Esophagus (tissue), 2 donors: ENCODE data around the gene AGBL4. TPM values are rescaled to one million over a fixed set of nuclear protein-coding genes. Genes with fewer than 3 reads are reported as not detected.

ENCODE experiments used
- H3K27ac ChIP-seq, 2 donors: one replicate each; pipeline ENCODE4 v1.5.1; 2013; ENCODE audit warnings: low read depth in 2 of 2, mild to moderate bottlenecking in 2 of 2, inconsistent platforms in 1 of 2, low read length in 1 of 2, moderate library complexity in 1 of 2
- H3K27me3 ChIP-seq, 2 donors: one replicate each; pipeline ENCODE4 v1.6.1; 2013; ENCODE audit warnings: low read length in 2 of 2, control low read depth in 1 of 2, mild to moderate bottlenecking in 1 of 2; ENCODE audit not compliant: insufficient read depth in 2 of 2, control insufficient read depth in 1 of 2
- H3K36me3 ChIP-seq, 2 donors: one replicate each; pipeline ENCODE4 v1.6.1; 2013; ENCODE audit warnings: low read length in 1 of 2; ENCODE audit not compliant: control insufficient read depth in 2 of 2, insufficient read depth in 2 of 2
- H3K4me1 ChIP-seq, 2 donors: one replicate each; pipeline ENCODE4 v1.6.1; 2013; ENCODE audit warnings: low read length in 1 of 2; ENCODE audit not compliant: control insufficient read depth in 2 of 2, insufficient read depth in 2 of 2
- H3K4me3 ChIP-seq, 2 donors: one replicate each; pipeline ENCODE4 v1.5.1; 2013; ENCODE audit warnings: low read length in 2 of 2, mild to moderate bottlenecking in 2 of 2, low read depth in 1 of 2, moderate library complexity in 1 of 2
- H3K9me3 ChIP-seq, 2 donors: one replicate each; pipeline ENCODE4 v1.6.1; 2013; ENCODE audit warnings: mild to moderate bottlenecking in 2 of 2, low read depth in 1 of 2, low read length in 1 of 2, moderate library complexity in 1 of 2; ENCODE audit not compliant: control insufficient read depth in 2 of 2, insufficient read depth in 1 of 2
- WGBS, 2 donors: extraction: QIAGEN DNeasy Blood & Tissue Kit; methylation state at CpG; one replicate each; pipeline ENCODE4 v1.1.7; 2013; 5-methylcytosine and 5-hydroxymethylcytosine counted together
- polyA plus RNA-seq, 2 donors: library from polyadenylated mRNA; stranded (reverse); fragments of 200-250 nt; gene quantifications; one replicate each; pipeline ENCODE4 v1.2.3, GENCODE V29; 2013
- donor health status: healthy with polysubstance abuse.
- donor health status: Bipolar disorder and iron deficiency.

Gene AGBL4
- polyA plus RNA-seq, 2 donors = 0.02 TPM; not detected in 1

DNA sequence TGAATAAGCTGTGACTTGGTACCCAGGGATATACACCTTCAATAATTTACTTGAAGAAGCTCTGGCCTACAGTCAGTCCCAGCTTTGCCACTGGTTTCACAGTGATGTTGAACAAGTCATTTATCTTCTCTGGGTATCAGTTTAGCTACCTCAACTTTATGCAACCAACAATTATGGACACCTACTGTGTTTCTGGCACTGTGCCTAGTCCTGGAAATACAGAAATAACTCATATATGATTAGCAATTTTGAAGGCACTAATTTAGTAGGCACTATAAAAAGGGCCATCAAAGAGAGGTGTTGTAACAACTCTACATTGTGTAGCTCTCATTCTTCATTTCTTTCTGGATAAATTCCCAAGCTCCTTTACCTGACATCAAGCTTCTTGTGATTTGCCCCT is 1463.2 kb downstream of the AGBL4 start:
- no peak overlapping the region for H3K4me3 ChIP-seq
- H3K36me3 ChIP-seq = no peaks in the 10 kb centered on the region
- no peaks in the 10 kb centered on the region for H3K9me3 ChIP-seq
- H3K27ac ChIP-seq = no peak overlapping the region
- H3K4me1 ChIP-seq = no peaks in the 10 kb centered on the region
- H3K27me3 ChIP-seq = no peaks in the 10 kb centered on the region

DNA sequence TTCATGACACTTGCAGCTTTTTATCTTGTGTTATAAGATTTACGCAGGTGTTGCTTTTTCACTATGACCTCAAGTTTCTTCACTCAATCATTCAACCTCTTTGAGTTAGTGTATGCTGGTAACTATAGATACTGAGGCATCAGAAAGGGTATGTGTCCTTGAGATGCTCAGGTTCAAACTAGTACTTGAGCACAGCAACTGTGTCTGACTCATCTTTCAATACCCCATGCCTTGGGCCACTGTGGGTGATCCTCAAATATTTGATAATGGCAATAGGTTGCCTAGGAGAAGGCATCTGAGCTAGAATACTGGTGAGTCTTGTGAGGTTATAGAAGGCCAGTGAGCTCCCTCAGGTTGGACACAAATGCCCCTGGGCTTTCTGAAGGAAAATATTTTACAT is 1463.6 kb downstream of the AGBL4 start:
- no peak overlapping the region for H3K4me3 ChIP-seq

DNA sequence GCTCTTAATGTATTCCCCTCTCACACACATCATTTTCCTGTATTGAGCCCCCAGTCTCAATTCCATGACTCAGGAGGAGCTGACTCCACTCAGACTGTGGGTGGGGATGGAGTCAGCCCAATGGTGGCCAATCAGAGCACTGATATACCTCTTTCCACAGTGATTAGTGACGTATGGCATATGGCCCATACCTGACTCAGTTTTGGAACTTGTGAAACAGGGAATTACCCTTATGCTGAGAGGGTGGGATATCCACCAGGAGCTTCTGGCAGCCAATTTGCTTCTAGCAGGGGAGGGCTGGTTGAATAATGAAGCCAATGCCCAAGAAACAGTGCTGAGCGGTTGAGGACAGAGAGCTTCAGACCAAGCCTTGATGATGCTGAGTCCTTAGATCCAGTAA is 1465.4 kb downstream of the AGBL4 start:
- 86 to 91% methylated on average over 2 of the region's 2 CpGs for WGBS, 2 donors
- no peaks in the 10 kb centered on the region for H3K4me1 ChIP-seq
- H3K27ac ChIP-seq = no peak overlapping the region
- no peak overlapping the region for H3K4me3 ChIP-seq
- no peaks in the 10 kb centered on the region for H3K36me3 ChIP-seq
- H3K9me3 ChIP-seq = no peaks in the 10 kb centered on the region
- no peaks in the 10 kb centered on the region for H3K27me3 ChIP-seq

More for the DNA sequence above, 1463.6 kb downstream of the AGBL4 start:
- Histone ChIP-seq H3K4me1 (no peaks in the 10 kb centered on the region), H3K27ac (no peak overlapping the region), H3K36me3 (no peaks in the 10 kb centered on the region), H3K27me3 (no peaks in the 10 kb centered on the region), H3K9me3 (no peaks in the 10 kb centered on the region)
- WGBS, 2 donors = 91 to 93% methylated on average over 1 of the region's 1 CpG

DNA sequence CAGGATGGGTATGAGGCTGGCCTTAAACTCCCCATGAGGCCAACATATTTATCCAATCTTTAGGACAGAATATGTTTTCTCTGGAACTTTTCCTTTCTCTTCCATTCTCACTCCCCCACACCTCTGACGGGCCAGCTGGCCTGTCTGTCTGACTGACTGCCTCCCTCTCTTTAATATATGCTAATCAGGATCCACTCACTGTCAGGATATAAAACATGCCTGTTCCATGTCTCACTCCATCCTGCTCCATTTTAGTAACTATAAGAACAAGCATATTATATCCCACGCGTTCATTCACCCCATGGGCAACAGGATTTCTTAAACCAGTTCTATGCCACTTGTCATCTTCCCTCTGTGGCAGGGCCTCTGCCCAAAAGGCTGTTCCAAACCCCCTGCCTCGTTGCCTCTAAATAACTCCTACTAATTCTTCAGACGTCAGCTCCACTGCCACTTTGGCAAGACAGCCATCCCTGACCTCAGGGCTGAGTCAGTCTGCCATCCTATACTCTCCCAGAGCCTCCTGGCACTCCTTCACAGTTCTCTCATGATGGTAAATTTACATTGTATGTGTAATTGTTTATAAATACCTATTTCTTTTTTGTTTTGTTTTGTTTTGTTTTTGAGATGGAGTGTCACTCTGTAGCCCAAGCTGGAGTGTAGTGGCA is 1467.4 kb downstream of the AGBL4 start:
- H3K4me1 ChIP-seq = no peaks in the 10 kb centered on the region
- H3K9me3 ChIP-seq = no peaks in the 10 kb centered on the region
- H3K36me3 ChIP-seq = no peaks in the 10 kb centered on the region
- 73 to 74% methylated on average over 5 of the region's 5 CpGs for WGBS, 2 donors
- no peak overlapping the region for H3K4me3 ChIP-seq
- H3K27ac ChIP-seq = no peak overlapping the region
- no peaks in the 10 kb centered on the region for H3K27me3 ChIP-seq

DNA sequence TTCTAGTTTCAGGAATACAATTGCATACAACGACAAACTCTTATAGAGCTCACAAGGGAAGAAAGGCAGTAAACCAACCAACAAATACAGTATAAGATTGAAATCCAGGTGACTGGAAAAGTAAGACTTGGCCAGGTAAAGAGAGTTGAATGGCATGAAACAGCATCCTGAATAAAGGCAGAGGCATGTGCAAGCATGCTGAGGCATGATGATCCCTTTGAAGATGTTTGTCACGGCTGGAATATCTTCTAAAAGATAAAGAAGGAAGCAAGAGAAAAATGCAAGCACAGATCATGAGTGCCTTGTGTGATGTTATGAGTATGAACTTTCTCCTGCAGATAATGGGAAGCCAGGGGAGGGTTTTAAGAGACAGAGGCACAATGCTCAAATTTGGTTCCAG is 1468.5 kb downstream of the AGBL4 start:
- Histone ChIP-seq H3K9me3 (no peaks in the 10 kb centered on the region), H3K27me3 (no peaks in the 10 kb centered on the region), H3K36me3 (no peaks in the 10 kb centered on the region), H3K4me3 (no peak overlapping the region), H3K4me1 (no peaks in the 10 kb centered on the region), H3K27ac (no peak overlapping the region)
- 48 to 56% methylated on average over 2 of the region's 2 CpGs for WGBS, 2 donors

DNA sequence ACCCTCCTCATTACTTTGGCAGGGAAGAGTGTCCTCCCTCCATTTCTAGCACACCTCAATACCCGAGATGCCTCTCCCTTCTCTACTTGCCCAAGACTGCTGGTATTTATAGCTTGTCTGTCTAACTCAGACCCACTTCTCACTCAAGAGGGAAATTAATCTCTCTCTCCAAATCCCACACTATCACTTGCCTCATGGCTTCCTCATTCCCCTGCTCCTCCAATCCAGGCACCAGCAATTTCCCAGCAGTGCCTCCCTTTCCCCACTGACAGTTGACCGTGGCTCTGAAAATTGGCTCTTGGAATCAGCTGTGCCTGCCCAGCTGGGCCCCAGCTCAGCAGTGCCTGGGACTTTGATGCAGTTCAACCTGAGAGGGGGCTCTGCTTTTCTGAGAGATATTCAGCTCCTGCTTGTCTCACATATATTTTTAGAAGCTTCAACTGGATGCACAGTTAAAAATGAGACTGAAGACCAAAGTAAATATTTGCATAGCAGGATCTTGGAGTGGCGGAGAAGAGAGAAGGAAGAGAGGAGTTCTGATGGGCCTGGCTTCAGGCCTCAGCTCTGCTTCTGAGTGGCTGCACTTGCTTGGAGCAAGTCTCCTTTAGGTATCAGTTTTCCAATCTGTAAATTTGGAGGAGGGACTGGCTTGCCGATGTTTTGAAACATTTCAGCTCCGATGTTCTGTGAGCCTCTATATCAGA is 1470.7 kb downstream of the AGBL4 start:
- Histone ChIP-seq H3K9me3 (no peaks in the 10 kb centered on the region), H3K4me3 (no peak overlapping the region), H3K27ac (no peak overlapping the region), H3K4me1 (no peaks in the 10 kb centered on the region), H3K36me3 (no peaks in the 10 kb centered on the region), H3K27me3 (no peaks in the 10 kb centered on the region)
- 67 to 70% methylated on average over 5 of the region's 5 CpGs for WGBS, 2 donors

DNA sequence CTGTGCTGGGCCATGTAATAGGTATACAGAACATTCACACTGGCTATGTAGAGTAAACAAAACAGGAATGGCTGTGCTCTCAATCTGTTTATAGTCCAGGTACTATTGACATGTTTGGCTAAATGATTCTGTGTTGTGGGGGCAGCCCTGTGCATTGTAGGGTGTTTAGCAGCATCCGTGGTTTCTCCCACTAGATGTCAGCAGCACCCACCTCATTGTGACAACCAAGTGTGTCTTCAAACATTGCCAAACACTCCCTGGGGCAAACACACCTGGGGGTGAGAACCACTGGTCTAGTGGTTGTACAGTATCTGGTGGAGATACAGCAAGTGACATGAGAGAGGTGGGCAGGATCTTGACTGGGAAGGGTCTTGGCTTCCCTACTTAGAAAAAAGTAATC is 1471.3 kb downstream of the AGBL4 start:
- no peak overlapping the region for H3K27ac ChIP-seq
- WGBS, 2 donors = 38% methylated on average over 1 of the region's 1 CpG
- H3K9me3 ChIP-seq = no peaks in the 10 kb centered on the region
- no peaks in the 10 kb centered on the region for H3K27me3 ChIP-seq
- no peak overlapping the region for H3K4me3 ChIP-seq
- no peaks in the 10 kb centered on the region for H3K36me3 ChIP-seq
- H3K4me1 ChIP-seq = no peaks in the 10 kb centered on the region

DNA sequence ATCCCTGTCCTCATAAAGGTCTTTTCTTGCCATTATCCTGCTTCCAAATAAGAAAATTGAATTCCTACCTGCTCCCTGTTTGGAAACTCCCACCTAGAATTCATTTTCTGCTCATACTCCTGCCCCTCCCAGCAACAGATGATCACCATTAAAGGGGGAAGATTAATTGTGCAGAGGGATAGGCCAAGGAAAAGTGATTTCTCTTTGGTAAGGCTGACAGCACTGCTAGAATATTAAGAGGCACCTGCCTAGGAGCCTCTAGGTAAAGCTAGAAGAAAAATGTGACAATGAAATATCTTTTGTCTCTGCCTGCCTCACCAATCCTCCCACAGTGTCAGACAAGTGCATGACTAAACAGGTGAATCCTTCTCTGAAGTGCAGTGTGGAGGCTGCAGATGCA is 1474.8 kb downstream of the AGBL4 start:
- H3K27me3 ChIP-seq = no peaks in the 10 kb centered on the region
- H3K27ac ChIP-seq = no peak overlapping the region
- H3K36me3 ChIP-seq = no peaks in the 10 kb centered on the region
- H3K9me3 ChIP-seq = no peaks in the 10 kb centered on the region
- no peaks in the 10 kb centered on the region for H3K4me1 ChIP-seq
- no peak overlapping the region for H3K4me3 ChIP-seq

DNA sequence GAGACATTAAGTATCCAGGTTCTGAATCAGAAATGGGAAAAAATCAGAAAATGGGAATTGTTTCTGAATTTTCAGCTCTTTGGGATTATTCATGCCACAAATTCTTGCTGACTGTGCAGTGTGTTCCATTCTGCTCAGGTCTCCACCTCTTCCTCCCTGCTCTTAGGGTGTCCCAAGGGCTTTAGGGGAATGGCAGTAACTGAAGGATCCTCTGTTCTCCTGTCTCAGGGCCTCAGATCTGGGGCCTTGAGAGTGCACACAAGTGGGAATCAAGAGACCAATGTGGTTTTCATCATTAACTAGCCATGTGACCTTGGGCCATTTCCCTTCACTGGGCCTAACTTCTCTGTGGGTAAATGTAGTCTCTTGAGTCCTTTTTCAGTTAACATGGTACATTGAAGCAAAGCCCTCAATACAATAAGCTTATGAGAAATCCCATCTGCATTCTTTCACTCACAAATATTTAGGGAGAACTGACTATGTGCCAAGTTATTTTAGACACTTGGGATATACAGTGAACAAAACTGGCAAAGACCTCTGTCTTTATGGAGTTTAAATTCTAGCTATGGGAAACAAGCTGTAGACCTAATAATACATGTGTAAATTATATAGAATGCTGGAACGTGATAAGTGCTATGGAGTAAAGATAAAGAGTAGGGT is 1476.1 kb downstream of the AGBL4 start:
- Histone ChIP-seq H3K4me1 (no peaks in the 10 kb centered on the region), H3K27ac (no peak overlapping the region), H3K4me3 (no peak overlapping the region), H3K9me3 (no peaks in the 10 kb centered on the region), H3K36me3 (no peaks in the 10 kb centered on the region), H3K27me3 (no peaks in the 10 kb centered on the region)
- WGBS, 2 donors = 72 to 81% methylated on average over 1 of the region's 1 CpG

DNA sequence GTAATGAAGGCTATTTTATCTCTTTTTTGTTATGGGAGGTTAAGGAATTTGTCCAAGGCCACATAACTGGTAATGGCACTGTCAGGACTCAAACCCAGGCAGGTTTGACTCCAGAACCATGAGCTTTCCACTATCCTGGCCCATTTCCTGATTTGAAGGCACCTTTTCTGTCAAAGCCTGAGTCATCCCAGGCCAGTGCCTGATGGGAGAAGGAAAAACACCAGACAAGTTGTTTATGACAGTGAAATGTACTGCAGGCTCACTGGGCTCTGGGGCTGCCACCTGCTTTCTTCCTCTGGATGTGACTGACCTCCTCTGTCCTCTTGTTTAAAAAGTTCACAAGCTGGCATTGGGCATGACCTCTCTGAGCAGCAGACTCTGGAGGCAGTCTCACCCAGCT is 1479.9 kb downstream of the AGBL4 start:
- H3K27ac ChIP-seq = no peak overlapping the region
- H3K9me3 ChIP-seq = peaks cover 0 to under 1% of the 10 kb centered on the region in 2 donors
- no peaks in the 10 kb centered on the region for H3K27me3 ChIP-seq
- H3K4me1 ChIP-seq = no peaks in the 10 kb centered on the region
- no peaks in the 10 kb centered on the region for H3K36me3 ChIP-seq
- no peak overlapping the region for H3K4me3 ChIP-seq
